GM12878 (cell line): Measurements from ENCODE around the gene ASRGL1. TPM values are rescaled to one million over a fixed set of nuclear protein-coding genes. Genes with fewer than 3 reads are reported as not detected.

Source experiments
- ATAC-seq: fragments of 200-7000 bp; cut with Tn5 transposase; 3 replicates; pipeline ENCODE4 v1.9.1; 2020; ENCODE audit warnings: mild to moderate bottlenecking, moderate library complexity
- BruUV-seq: library from RNA; stranded (reverse); fragments of 400-500 nt; replicated peaks from 2 replicates; lab custom pipeline; 2021; lab: Mats Ljungman, UMichigan
- CTCF ChIA-PET: fragments of 300-600 bp; sonication (Branson Sonifier 250); formaldehyde crosslinking; extraction: SDS; loops from one replicate; lab custom pipeline; 2021; ENCODE audit warnings: inconsistent platforms; lab: Yijun Ruan, JAX
- POLR2A ChIA-PET: fragments of 350-600 bp; formaldehyde crosslinking; extraction: SDS; loops from one replicate; lab custom pipeline; 2021; ENCODE audit warnings: inconsistent platforms; lab: Charles Lee
- RAD21 ChIA-PET: fragments of 300-600 bp; sonication (Branson Sonifier 250); formaldehyde crosslinking; loops from one replicate; lab custom pipeline; 2023; ENCODE audit warnings: antibody characterized with exemption; ENCODE audit not compliant: unreplicated experiment; lab: Charles Lee
- SMC1A ChIA-PET: fragments of 300-600 bp; sonication (Branson Sonifier 250); formaldehyde crosslinking; loops from one replicate; lab custom pipeline; 2023; ENCODE audit not compliant: unreplicated experiment, uncharacterized antibody; lab: Charles Lee
- DNase-seq: peaks from one replicate; pipeline ENCODE4 v3.0.0-alpha.2; 2011; ENCODE audit warnings: low read depth, low spot score
- FAIRE-seq: peaks from 3 replicates; lab custom pipeline; 2011; peaks lifted over from hg19 to GRCh38; lab: Jason Lieb, UNC
- H2AFZ ChIP-seq: 2 replicates; pipeline ENCODE4 v1.6.0; 2011; ENCODE audit warnings: low read depth, low read length, control low read depth; ENCODE audit not compliant: control insufficient read depth
- H3K27ac ChIP-seq: 2 replicates; pipeline ENCODE4 v1.5.1; 2011; ENCODE audit warnings: control low read depth; ENCODE audit not compliant: control insufficient read depth, insufficient read depth
- H3K27me3 ChIP-seq, 2 experiments: replicated peaks in 1 of 2; 2 replicates each; pipeline versions ENCODE4 v1.6.0 to v1.6.1; 2011; ENCODE audit warnings: low read length in 1 of 2; ENCODE audit not compliant: control insufficient read depth in 2 of 2, insufficient read depth in 2 of 2
- H3K36me3 ChIP-seq, 2 experiments: 2 replicates each; pipeline ENCODE4 v1.5.1; 2011; ENCODE audit warnings: low read length in 1 of 2; ENCODE audit not compliant: control insufficient read depth in 2 of 2, insufficient read depth in 2 of 2
- H3K4me1 ChIP-seq: 2 replicates; pipeline ENCODE4 v1.6.1; 2011; ENCODE audit warnings: mild to moderate bottlenecking, low read length, moderate library complexity, mixed read lengths; ENCODE audit not compliant: control insufficient read depth, insufficient read depth
- H3K4me2 ChIP-seq: 2 replicates; pipeline ENCODE4 v1.6.0; 2011; ENCODE audit warnings: control low read depth; ENCODE audit not compliant: control insufficient read depth, insufficient read depth
- H3K4me3 ChIP-seq: fragments of 200-600 bp; sonication (generic); 2 replicates; pipeline ENCODE4 v1.5.1; 2016
- H3K79me2 ChIP-seq: 2 replicates; pipeline ENCODE4 v1.6.0; 2011; ENCODE audit warnings: low read length; ENCODE audit not compliant: control insufficient read depth, insufficient read depth
- H3K9ac ChIP-seq: 2 replicates; pipeline ENCODE4 v1.8.0; 2011; ENCODE audit warnings: low read length, control low read depth, mixed read lengths; ENCODE audit not compliant: control insufficient read depth, insufficient read depth
- H3K9me3 ChIP-seq: replicated peaks from 3 replicates; pipeline ENCODE4 v1.5.1; 2011; ENCODE audit warnings: mild to moderate bottlenecking, low read length; ENCODE audit not compliant: control insufficient read depth, insufficient read depth
- H4K20me1 ChIP-seq: 2 replicates; pipeline ENCODE4 v1.6.0; 2011; ENCODE audit not compliant: control insufficient read depth, insufficient read depth
- BMI1 ChIP-seq: fragments of 450-650 bp; IDR thresholded peaks from 2 replicates; pipeline ENCODE4 v1.6.1; 2016; ENCODE audit warnings: mild to moderate bottlenecking, moderate library complexity, borderline replicate concordance
- EED ChIP-seq: sonication (generic); IDR thresholded peaks from 2 replicates; pipeline ENCODE4 v1.6.1; 2016; ENCODE audit warnings: antibody characterized with exemption, low read depth
- ESRRA ChIP-seq: IDR thresholded peaks from 2 replicates; pipeline ENCODE4 v1.6.1; 2012; ENCODE audit warnings: mild to moderate bottlenecking, low read length, improper control_type of control experiment
- FOXK2 ChIP-seq: fragments of 450-650 bp; IDR thresholded peaks from 2 replicates; pipeline ENCODE4 v1.6.1; 2017; ENCODE audit warnings: mild to moderate bottlenecking, moderate library complexity
- HCFC1 ChIP-seq: fragments of 150-350 bp; IDR thresholded peaks from 2 replicates; pipeline ENCODE4 v1.6.1; 2014; ENCODE audit warnings: low read length
- JUND ChIP-seq: IDR thresholded peaks from 2 replicates; pipeline ENCODE4 v1.6.1; 2012; ENCODE audit warnings: low read depth, mild to moderate bottlenecking, low read length, improper control_type of control experiment, moderate library complexity
- MYB ChIP-seq: fragments of 150-350 bp; IDR thresholded peaks from 2 replicates; pipeline ENCODE4 v1.6.1; 2014; ENCODE audit warnings: mild to moderate bottlenecking, low read depth, low read length, borderline replicate concordance
- MYC ChIP-seq: IDR thresholded peaks from 2 replicates; pipeline ENCODE4 v1.6.1; 2011; ENCODE audit warnings: mild to moderate bottlenecking, low read length, moderate library complexity, inconsistent platforms; ENCODE audit not compliant: insufficient read depth, insufficient replicate concordance, insufficient read length, severe bottlenecking
- NFXL1 ChIP-seq: fragments of 450-650 bp; IDR thresholded peaks from 2 replicates; pipeline ENCODE4 v1.6.1; 2017; ENCODE audit warnings: antibody characterized with exemption, mild to moderate bottlenecking, borderline replicate concordance
- RAD51 ChIP-seq: fragments of 450-650 bp; IDR thresholded peaks from 2 replicates; pipeline ENCODE4 v1.6.1; 2016; ENCODE audit warnings: moderate library complexity, mild to moderate bottlenecking, inconsistent platforms
- RBBP5 ChIP-seq: fragments of 200-600 bp; sonication (generic); conservative IDR thresholded peaks from 2 replicates; pipeline ENCODE4 v1.6.1; 2016
- TBL1XR1 ChIP-seq: IDR thresholded peaks from 2 replicates; pipeline ENCODE4 v1.6.1; 2012; ENCODE audit warnings: low read depth, low read length, improper control_type of control experiment
- YBX1 ChIP-seq: fragments of 450-650 bp; IDR thresholded peaks from 2 replicates; pipeline ENCODE4 v1.6.1; 2016; ENCODE audit warnings: antibody characterized with exemption
- WGBS: methylation state at CpG from one replicate; pipeline ENCODE4 v1.1.6; 2016; ENCODE audit warnings: low lambda C conversion rate; ENCODE audit not compliant: insufficient replicate concordance, insufficient coverage; ENCODE audit errors: missing lambda C conversion rate; 5-methylcytosine and 5-hydroxymethylcytosine counted together
- in situ Hi-C: fragments of 300-500 bp; cut with MboI; formaldehyde crosslinking; loops from 9 replicates; pipeline ENCODE4 v1.14.3; 2018; ENCODE audit warnings: mixed read lengths
- intact Hi-C: fragments of 100-400 bp; cut with micrococcal nuclease; formaldehyde crosslinking; loops from one replicate; pipeline ENCODE4 v1.14.2; 2022; ENCODE audit not compliant: unreplicated experiment
- polyA plus RNA-seq, 11 experiments: library from polyadenylated mRNA; depleted of rRNA in 4 of 11; unstranded in 6 of 11; stranded (reverse) in 5 of 11; fragments of >200 nt; fragmentation: Nextera tagmentation in 4 of 11; fragmentation: Illumina TruSeq in 1 of 11; extraction: Ambion mirVana in 4 of 11; extraction: Trizol in 1 of 11; gene quantifications; 1 replicate in 1 of 11; 2 replicates in 10 of 11; pipeline versions ENCODE4 v1.2.1 to v1.2.3, GENCODE V29; 2011 to 2016; ENCODE audit warnings: inconsistent platforms in 2 of 11, missing spikeins in 2 of 11, low read depth in 1 of 11
- total RNA-seq, 4 experiments: library from RNA; depleted of rRNA in 3 of 4; stranded (reverse); fragments of >200 nt in 3 of 4; fragmentation: Illumina TruSeq in 1 of 4; extraction: Trizol in 1 of 4; gene quantifications; 2 replicates each; pipeline versions ENCODE4 v1.2.1 to v1.2.3, GENCODE V29; 2013 to 2021

Gene ASRGL1
- total and polyA plus RNA-seq, 10 of the 15 experiments (the other 5 are each of a cell fraction or from before 2014, with no cell fraction given): 0.97 to 24.5 (median 4.8) TPM

DNA sequence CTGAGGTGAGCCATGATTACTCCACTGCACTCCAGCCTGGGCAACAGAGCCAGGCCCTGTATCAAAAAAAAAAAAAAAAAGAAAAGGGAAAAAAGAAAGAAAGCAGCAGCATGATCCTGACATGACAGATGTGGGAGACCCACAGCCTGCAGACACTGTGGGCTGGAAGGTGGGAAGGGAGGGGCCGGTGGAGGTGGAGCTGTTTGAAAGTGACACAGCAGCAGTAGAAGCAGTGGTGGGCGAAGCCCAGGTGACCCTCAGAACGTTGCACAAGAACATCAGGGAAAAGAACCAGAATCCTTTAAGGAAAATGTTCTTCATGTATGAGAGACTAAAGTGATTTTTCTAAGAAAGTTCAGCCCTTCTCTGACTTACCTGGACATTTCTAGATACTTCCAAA is 55.3 kb downstream of the ASRGL1 start:
- POLR2A ChIA-PET: interaction anchor here (0.8 kb wide), 1 partner anchor 29 kb away, joined by 3 read pairs; no protein-coding TSS in a partner anchor
- SMC1A ChIA-PET: interaction anchor here (0.8 to 1.7 kb wide), 5 partner anchors 12 to 170 kb away, joined by 3 to 5 read pairs (median 3); no protein-coding TSS in a partner anchor
- DNase-seq (no peak), FAIRE-seq (no peak), ATAC-seq (no peak)
- BruUV-seq: no TSS peak
- Histone ChIP-seq H3K4me3 (no peak overlapping the region), H3K36me3 (no peaks in the 10 kb centered on the region), H3K9ac (no peak overlapping the region), H3K79me2 (no peaks in the 10 kb centered on the region), H3K9me3 (no peaks in the 10 kb centered on the region), H3K27ac (no peak overlapping the region), H3K4me2 (no peak overlapping the region), H3K4me1 (no peaks in the 10 kb centered on the region), H3K27me3 (no peaks in the 10 kb centered on the region), H2AFZ (no peak overlapping the region), H4K20me1 (no peaks in the 10 kb centered on the region)
- intact Hi-C loops (loop anchor here (10.0 kb wide), 1 partner anchor 472 kb away; no protein-coding TSS in a partner anchor), in situ Hi-C loops (no loop called here)
- 37% methylated on average over 3 of the region's 3 CpGs for WGBS
- RAD21 ChIA-PET: interaction anchor here (1.3 to 1.7 kb wide), 4 partner anchors 11 to 168 kb away, joined by 3 to 6 read pairs (median 4); no protein-coding TSS in a partner anchor
- TF ChIP-seq NFXL1 (no peak), TBL1XR1 (no peak), MYB (no peak), RBBP5 (no peak), MYC (no peak), ESRRA (no peak), HCFC1 (no peak), YBX1 (no peak), RAD51 (no peak), FOXK2 (no peak), BMI1 (no peak), JUND (no peak), EED (no peak)
- CTCF ChIA-PET: interaction anchor here (0.6 to 4.8 kb wide), 6 partner anchors 11 to 375 kb away, joined by 3 to 48 read pairs (median 23); partner anchors contain the start of gene ASRGL1
